ENCODE measurements around the gene MICALL2.

Gene MICALL2

GRCh38 chr7:1493129-1493528 lies 33.9 kb upstream of the MICALL2 start:
- no peak for DNase-seq (ENCODE audit: low read depth in 2 of 2)

- DNase-seq (ENCODE audit: low read depth in 2 of 2) = no peak
Observed at GRCh38 chr7:1492640-1493039, 33.4 kb upstream of the MICALL2 start.

GRCh38 chr7:1492221-1492620 lies 33.0 kb upstream of the MICALL2 start:
- no peak for DNase-seq (ENCODE audit: low read depth in 2 of 2)

- DNase-seq (ENCODE audit: low read depth in 2 of 2) = no peak
Observed at GRCh38 chr7:1490837-1491236, 31.6 kb upstream of the MICALL2 start.

- no peak for DNase-seq (ENCODE audit: low read depth in 2 of 2)
Observed at GRCh38 chr7:1489336-1489735, 30.1 kb upstream of the MICALL2 start.

GRCh38 chr7:1488016-1488415 lies 28.7 kb upstream of the MICALL2 start:
- no peak for DNase-seq (ENCODE audit: low read depth in 2 of 2)

GRCh38 chr7:1487466-1487865 lies 28.2 kb upstream of the MICALL2 start:
- DNase-seq (ENCODE audit: low read depth in 2 of 2) = no peak

- DNase-seq (ENCODE audit: low read depth in 2 of 2) = no peak
Observed at GRCh38 chr7:1486571-1486970, 27.3 kb upstream of the MICALL2 start.

GRCh38 chr7:1485156-1485555 lies 25.9 kb upstream of the MICALL2 start:
- DNase-seq (ENCODE audit: low read depth in 2 of 2) = no peak

GRCh38 chr7:1484569-1484968 lies 25.3 kb upstream of the MICALL2 start:
- DNase-seq (ENCODE audit: low read depth in 2 of 2) = no peak

- DNase-seq (ENCODE audit: low read depth in 2 of 2) = no peak
Observed at GRCh38 chr7:1483536-1484505, 24.6 kb upstream of the MICALL2 start.

- DNase-seq (ENCODE audit: low read depth in 2 of 2) = no peak
Observed at GRCh38 chr7:1483079-1483478, 23.8 kb upstream of the MICALL2 start.

GRCh38 chr7:1481300-1481699 lies 22.0 kb upstream of the MICALL2 start:
- DNase-seq (ENCODE audit: low read depth in 2 of 2) = no peak

- DNase-seq (ENCODE audit: low read depth in 2 of 2) = no peak
Observed at GRCh38 chr7:1480670-1481069, 21.4 kb upstream of the MICALL2 start.

GRCh38 chr7:1479287-1479686 lies 20.0 kb upstream of the MICALL2 start:
- DNase-seq (ENCODE audit: low read depth in 2 of 2) = no peak

GRCh38 chr7:1478480-1478879 lies 19.2 kb upstream of the MICALL2 start:
- DNase-seq (ENCODE audit: low read depth in 2 of 2) = no peak

GRCh38 chr7:1476859-1477258 lies 17.6 kb upstream of the MICALL2 start:
- DNase-seq (ENCODE audit: low read depth in 2 of 2) = no peak

- DNase-seq (ENCODE audit: low read depth in 2 of 2) = no peak
Observed at GRCh38 chr7:1475991-1476390, 16.7 kb upstream of the MICALL2 start.

GRCh38 chr7:1475393-1475792 lies 16.1 kb upstream of the MICALL2 start:
- no peak for DNase-seq (ENCODE audit: low read depth in 2 of 2)

GRCh38 chr7:1474736-1475135 lies 15.5 kb upstream of the MICALL2 start:
- no peak for DNase-seq (ENCODE audit: low read depth in 2 of 2)

- DNase-seq (ENCODE audit: low read depth in 2 of 2) = peak; percentile 34 to 36
Observed at GRCh38 chr7:1473864-1474512, 14.7 kb upstream of the MICALL2 start.

- no peak for DNase-seq (ENCODE audit: low read depth in 2 of 2)
Observed at GRCh38 chr7:1470901-1471300, 11.6 kb upstream of the MICALL2 start.

- no peak for DNase-seq (ENCODE audit: low read depth in 2 of 2)
Observed at GRCh38 chr7:1468643-1469298, 9.5 kb upstream of the MICALL2 start.
